SK-MEL-5 (cell line): ENCODE results near the gene PGPEP1. TPM values are rescaled to one million over a fixed set of nuclear protein-coding genes. Genes with fewer than 3 reads are reported as not detected.

Source experiments
- DNase-seq: peaks from one replicate; pipeline ENCODE4 v3.0.0-alpha.2; 2016; ENCODE audit warnings: low read depth, low spot score
- in situ Hi-C: cut with HindIII; loops from 2 replicates; pipeline ENCODE4 v1.10.0; 2016; ENCODE audit warnings: low sequenced_read_pairs, high pct_unique_total_duplicates, low pct_unique_long_range_greater_than_20kb
- small RNA-seq, 2 experiments: library from RNA; depleted of rRNA; stranded (forward); fragments of <200 nt; gene quantifications; one replicate each; pipeline ENCODE3, GENCODE V24; 2014
- total RNA-seq: library from RNA; depleted of rRNA; stranded (reverse); fragments of >200 nt; shearing (Covaris generic); gene quantifications from 2 replicates; pipeline ENCODE4 v1.2.3, GENCODE V29; 2014; rRNA removed

Gene PGPEP1
- total RNA-seq, 1 experiment from 2014 or later = 8.1 TPM

GRCh38 chr19:18418483-18419194, 78.2 kb downstream of the PGPEP1 start:
- DNase-seq = no peak
- in situ Hi-C loops = no loop called here

GRCh38 chr19:18419195-18419698, 78.8 kb downstream of the PGPEP1 start, which contains the start of gene SSBP4:
Gene SSBP4, plus strand, starts transcription at chr19:18419398. Its CDS starts 251 bp downstream, at chr19:18419649.
- in situ Hi-C loops = no loop called here
- peak; percentile 64 for DNase-seq

Small RNA genes within 50 kb of the gene (small RNA-seq; reads per million reads assigned to genes)
- gene MIR3189 (0 to 0.05 reads per million in 2 experiments), gene RN7SL513P (0 reads per million in 2 experiments)

Other genes starting within 250 kb of the PGPEP1 start
- 1.1 and 1.7 TPM in 2 replicates for gene MAST3, start 242.8 kb upstream of the PGPEP1 start, total RNA-seq
- gene PIK3R2, start 187.4 kb upstream of the PGPEP1 start, total RNA-seq = 7.2 and 8.9 TPM in 2 replicates
- gene IFI30, start 166.8 kb upstream of the PGPEP1 start, total RNA-seq = 16.3 and 30.6 TPM in 2 replicates
- 17.4 and 18.0 TPM in 2 replicates for gene MPV17L2, start 147.4 kb upstream of the PGPEP1 start, total RNA-seq
- gene RAB3A, start 136.6 kb upstream of the PGPEP1 start, total RNA-seq = 2.5 and 7.9 TPM in 2 replicates
- gene PDE4C, start 114.2 kb upstream of the PGPEP1 start, total RNA-seq = 0.26 TPM in 1 of 2 replicates, not detected in the other
- gene IQCN, start 66.1 kb upstream of the PGPEP1 start, total RNA-seq = 0.08 TPM in 1 of 2 replicates, not detected in the other
- gene JUND, start 59.0 kb upstream of the PGPEP1 start, total RNA-seq = 21.7 and 29.2 TPM in 2 replicates
- gene LSM4, start 17.5 kb upstream of the PGPEP1 start, total RNA-seq = 221 and 250 TPM in 2 replicates
- gene GDF15, start 45.6 kb downstream of the PGPEP1 start, total RNA-seq = 873 and 1,003 TPM in 2 replicates
- not detected in 2 replicates for gene LRRC25, start 57.0 kb downstream of the PGPEP1 start, total RNA-seq
- 18.9 and 25.7 TPM in 2 replicates for gene SSBP4, start 78.8 kb downstream of the PGPEP1 start, total RNA-seq
- gene ISYNA1, start 97.5 kb downstream of the PGPEP1 start, total RNA-seq = 8.3 and 12.7 TPM in 2 replicates
- gene ELL, start 181.5 kb downstream of the PGPEP1 start, total RNA-seq = 4.0 and 4.7 TPM in 2 replicates
- gene FKBP8, start 203.0 kb downstream of the PGPEP1 start, total RNA-seq = 151 and 174 TPM in 2 replicates
- gene KXD1, start 217.3 kb downstream of the PGPEP1 start, total RNA-seq = 70.6 and 74.1 TPM in 2 replicates
- 1,284 and 1,363 TPM in 2 replicates for gene UBA52, start 231.3 kb downstream of the PGPEP1 start, total RNA-seq
- 25.0 and 28.8 TPM in 2 replicates for gene REX1BD, start 248.2 kb downstream of the PGPEP1 start, total RNA-seq